Fibroblast of the aortic adventitia (primary cell): Measurements from ENCODE around the gene TLE2. TPM values are rescaled to one million over a fixed set of nuclear protein-coding genes. Genes with fewer than 3 reads are reported as not detected.

Experiments
- DNase-seq: peaks from one replicate; pipeline ENCODE4 v3.0.0-alpha.2; 2010; ENCODE audit warnings: low read depth
- H3K4me3 ChIP-seq: 2 replicates; pipeline ENCODE4 v1.5.1; 2011; ENCODE audit warnings: low read depth, mild to moderate bottlenecking, control low read depth, low read length, moderate library complexity
- CTCF ChIP-seq: IDR thresholded peaks from 2 replicates; pipeline ENCODE4 v1.5.1; 2011; ENCODE audit warnings: mild to moderate bottlenecking, low read length, control low read depth, inconsistent platforms; ENCODE audit not compliant: insufficient read depth
- total RNA-seq: library from RNA; depleted of rRNA; stranded (reverse); fragments of >200 nt; gene quantifications from 2 replicates; pipeline ENCODE4 v1.2.3, GENCODE V29; 2012; ENCODE audit warnings: low replicate concordance

TLE2 gene
- total RNA-seq, 1 donor: 5.2 TPM

- TF ChIP-seq CTCF: no peak
- H3K4me3 ChIP-seq: peak overlapping the region; percentile 77
- peak; percentile 64 for DNase-seq
These were observed 79.2 kb downstream of the TLE2 start for GRCh38 chr19:2949939-2950285.

Other genes starting within 250 kb of the TLE2 start
- 39.4 and 40.3 TPM in 2 replicates for gene SGTA, start 246.0 kb downstream of the TLE2 start, total RNA-seq
- gene THOP1, start 243.8 kb downstream of the TLE2 start, total RNA-seq: 46.4 and 70.0 TPM in 2 replicates
- gene ZNF554, start 209.4 kb downstream of the TLE2 start, total RNA-seq: 3.2 and 13.5 TPM in 2 replicates
- gene ZNF555, start 187.8 kb downstream of the TLE2 start, total RNA-seq: 5.9 and 7.0 TPM in 2 replicates
- 0.08 TPM in 1 of 2 replicates, not detected in the other for gene ZNF556, start 161.9 kb downstream of the TLE2 start, total RNA-seq
- gene ZNF57, start 128.4 kb downstream of the TLE2 start, total RNA-seq: 3.4 and 4.8 TPM in 2 replicates
- gene ZNF77, start 84.3 kb downstream of the TLE2 start, total RNA-seq: 5.5 and 7.8 TPM in 2 replicates
- 0.18 TPM in 1 of 2 replicates, not detected in the other for gene TLE6, start 51.7 kb downstream of the TLE2 start, total RNA-seq
- 42.2 and 232 TPM in 2 replicates for gene TLE5, start 33.2 kb upstream of the TLE2 start, total RNA-seq
- gene GNA11, start 65.1 kb upstream of the TLE2 start, total RNA-seq: 35.1 and 65.4 TPM in 2 replicates
- not detected in 2 replicates for gene GNA15, start 106.8 kb upstream of the TLE2 start, total RNA-seq
- gene S1PR4, start 149.5 kb upstream of the TLE2 start, total RNA-seq: not detected in 2 replicates
- 20.4 and 38.3 TPM in 2 replicates for gene NCLN, start 156.7 kb upstream of the TLE2 start, total RNA-seq
- gene CELF5, start 195.4 kb upstream of the TLE2 start, total RNA-seq: not detected in 2 replicates